Erythroblast (primary cell): ENCODE results near the gene SLC29A3.

Experiments
- DNase-seq, 2 experiments: peaks; one replicate each; lab custom pipeline; 2025; lab: John Stamatoyannopoulos, UW
- GATA1 ChIP-seq: IDR thresholded peaks from 2 replicates; pipeline ENCODE4 v1.6.1; 2011; ENCODE audit warnings: low read depth, mild to moderate bottlenecking, control low read depth, low read length, moderate library complexity
- POLR2A ChIP-seq: IDR thresholded peaks from 2 replicates; pipeline ENCODE4 v1.6.1; 2011; ENCODE audit warnings: mild to moderate bottlenecking, low read length

Gene SLC29A3

GRCh38 chr10:71300555-71301370, 18.3 kb upstream of the SLC29A3 start:
- TF ChIP-seq POLR2A: no peak
- TF ChIP-seq GATA1: no peak
- DNase-seq: no peak

DNA sequence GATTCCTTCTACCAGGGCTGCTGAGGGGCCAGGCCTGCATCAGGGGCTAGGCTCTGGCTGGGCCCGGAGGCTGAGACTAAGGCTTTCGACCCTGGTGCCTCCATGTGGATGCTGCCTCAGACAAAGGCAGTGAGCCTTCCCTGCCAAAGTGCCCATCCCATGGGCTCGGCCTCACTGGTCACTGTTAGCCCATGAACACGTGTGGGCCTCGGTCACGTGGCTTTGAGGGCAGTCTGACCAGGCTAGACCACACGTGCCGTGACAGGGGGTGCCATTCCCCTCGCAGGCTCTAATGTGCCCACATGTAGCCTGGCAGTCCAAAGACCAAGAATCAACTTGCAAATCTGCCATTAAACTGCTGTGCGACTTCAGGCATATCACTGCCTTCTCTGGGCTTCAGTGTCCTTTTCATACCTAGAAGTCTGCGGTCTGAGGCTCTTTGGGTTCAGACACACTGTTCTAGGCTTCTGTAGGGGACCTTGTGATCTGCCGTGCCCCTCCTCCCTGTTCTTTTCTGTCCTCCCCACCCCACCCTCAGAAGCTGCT, 17.6 kb upstream of the SLC29A3 start:
- TF ChIP-seq POLR2A (no peak), GATA1 (no peak)
- no peak for DNase-seq

DNA sequence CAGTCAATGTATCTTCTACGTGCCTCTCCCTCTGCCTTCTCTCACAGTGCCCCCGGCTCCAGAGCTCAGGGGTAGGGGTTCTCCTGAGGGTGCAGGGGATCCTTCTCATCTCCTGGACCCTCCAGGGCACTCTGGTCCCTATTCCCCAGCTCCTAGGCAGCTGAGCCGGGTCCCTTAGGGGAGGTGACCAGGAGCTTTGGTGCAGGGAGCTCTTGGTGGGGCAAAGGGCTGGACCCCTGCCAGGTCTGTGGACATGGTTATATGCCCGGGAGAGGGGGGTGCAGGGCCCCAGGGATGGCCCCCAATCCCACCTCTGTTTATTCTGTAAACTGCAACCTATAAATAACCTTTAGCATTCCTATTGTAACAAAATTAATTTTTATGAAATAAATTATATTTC, 16.6 kb upstream of the SLC29A3 start:
- DNase-seq: no peak
- TF ChIP-seq GATA1 (no peak), POLR2A (no peak)

DNA sequence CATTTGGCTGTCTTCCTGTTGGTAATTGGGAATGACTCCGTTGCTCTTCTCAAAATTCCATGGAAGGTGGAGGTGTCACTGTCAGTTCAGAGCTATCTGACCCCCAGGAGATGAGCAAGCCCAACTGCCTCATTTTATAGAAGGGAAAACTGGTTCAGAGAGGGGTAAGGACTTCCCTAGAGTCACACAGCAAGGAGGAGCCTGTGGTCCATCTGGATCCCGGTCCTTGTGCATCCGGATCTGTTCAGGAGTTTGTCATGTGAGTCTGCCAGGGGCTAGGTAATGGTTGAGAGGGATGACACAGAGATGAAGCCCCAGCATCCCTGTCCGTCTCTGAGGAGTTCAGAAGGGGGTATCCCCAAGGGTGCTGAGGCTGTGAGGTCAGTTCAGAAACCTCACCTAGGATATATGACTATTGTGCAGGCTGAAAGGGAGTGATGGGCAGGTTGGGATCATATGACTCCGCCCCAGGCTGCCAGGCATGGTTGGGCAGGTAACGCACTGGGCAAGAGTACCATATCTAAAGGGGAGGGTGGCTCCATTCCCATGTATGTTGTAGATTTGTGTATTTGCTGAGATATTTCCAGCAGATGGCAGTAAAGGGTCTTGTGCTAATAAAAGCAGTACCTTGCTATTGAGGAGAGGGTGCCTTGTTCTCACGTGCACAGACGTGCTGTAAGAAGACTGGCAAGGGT, 16.0 kb upstream of the SLC29A3 start:
- DNase-seq: peak; percentile 55 to 68
- TF ChIP-seq POLR2A (no peak), GATA1 (no peak)

- TF ChIP-seq GATA1 (no peak), POLR2A (no peak)
- DNase-seq: no peak
These were observed 15.5 kb upstream of the SLC29A3 start for GRCh38 chr10:71303569-71303907.

GRCh38 chr10:71304914-71305313, 14.1 kb upstream of the SLC29A3 start:
- no peak for DNase-seq
- TF ChIP-seq GATA1 (no peak), POLR2A (no peak)

DNA sequence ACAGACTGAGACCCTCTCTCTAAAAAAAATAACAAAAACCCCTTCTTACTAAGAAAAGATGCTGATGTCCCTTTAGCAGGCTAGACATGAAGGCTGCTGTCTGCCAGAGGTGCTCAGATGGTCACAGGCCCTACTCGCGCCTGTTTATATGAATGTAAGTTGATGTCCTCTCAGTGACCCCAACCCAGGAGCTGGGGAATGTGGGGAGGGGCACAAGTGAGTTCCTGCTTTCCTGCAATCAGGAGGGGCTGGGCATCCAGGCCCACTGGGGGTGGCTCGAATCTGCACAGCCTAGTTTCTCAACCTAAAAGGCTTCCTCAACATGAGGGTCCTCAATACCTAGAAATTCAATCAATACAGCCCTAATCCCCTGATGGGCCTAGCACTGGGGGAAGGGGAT, 12.1 kb upstream of the SLC29A3 start:
- TF ChIP-seq POLR2A: no peak
- TF ChIP-seq GATA1: no peak
- DNase-seq: no peak

GRCh38 chr10:71307469-71308085, 11.5 kb upstream of the SLC29A3 start:
- TF ChIP-seq GATA1: no peak
- no peak for TF ChIP-seq POLR2A
- no peak for DNase-seq

- no peak for DNase-seq
- no peak for TF ChIP-seq GATA1
- TF ChIP-seq POLR2A: no peak
These were observed 10.8 kb upstream of the SLC29A3 start for GRCh38 chr10:71308244-71308643.

GRCh38 chr10:71308985-71309384, 10.1 kb upstream of the SLC29A3 start:
- TF ChIP-seq GATA1: no peak
- no peak for TF ChIP-seq POLR2A
- DNase-seq: no peak

DNA sequence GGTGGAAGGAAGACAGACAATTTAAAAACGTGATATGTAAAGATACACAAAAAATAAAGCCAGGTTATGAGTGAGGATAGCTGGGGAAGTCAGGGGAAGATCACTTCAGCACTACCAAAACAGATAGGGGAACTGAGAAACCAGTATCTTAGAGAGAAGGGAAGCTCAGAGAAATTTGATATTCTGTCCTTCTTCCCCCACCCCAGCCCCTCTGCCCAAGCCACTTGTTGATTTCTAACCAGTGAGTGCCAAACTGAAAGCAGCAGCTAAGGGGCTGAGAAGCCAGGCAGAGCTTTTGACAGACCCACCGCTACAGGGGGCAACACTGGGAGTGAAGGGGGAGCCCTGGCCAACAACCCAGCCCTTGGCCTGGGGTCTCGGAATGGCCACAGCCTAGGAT, 9.1 kb upstream of the SLC29A3 start:
- TF ChIP-seq GATA1 (no peak), POLR2A (no peak)
- no peak for DNase-seq

DNA sequence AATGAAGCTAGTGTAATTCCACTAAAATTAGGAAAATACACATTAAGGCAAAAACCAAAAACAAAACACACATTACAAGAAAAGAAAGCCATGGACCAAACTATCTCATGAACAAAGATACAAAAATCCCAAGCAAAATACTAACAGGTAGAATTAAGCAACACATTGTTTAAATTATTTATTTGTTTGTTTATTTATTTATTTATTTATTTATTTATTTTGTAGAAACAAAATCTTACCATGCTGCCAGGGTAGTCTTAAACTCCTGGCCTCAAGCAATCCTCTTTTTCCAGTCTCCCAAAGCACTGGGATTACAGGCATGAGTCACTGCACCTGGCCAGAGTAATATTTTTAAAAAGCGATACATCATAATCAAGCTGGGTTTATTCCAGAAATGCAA, 6.8 kb upstream of the SLC29A3 start:
- TF ChIP-seq GATA1: no peak
- no peak for TF ChIP-seq POLR2A
- no peak for DNase-seq

DNA sequence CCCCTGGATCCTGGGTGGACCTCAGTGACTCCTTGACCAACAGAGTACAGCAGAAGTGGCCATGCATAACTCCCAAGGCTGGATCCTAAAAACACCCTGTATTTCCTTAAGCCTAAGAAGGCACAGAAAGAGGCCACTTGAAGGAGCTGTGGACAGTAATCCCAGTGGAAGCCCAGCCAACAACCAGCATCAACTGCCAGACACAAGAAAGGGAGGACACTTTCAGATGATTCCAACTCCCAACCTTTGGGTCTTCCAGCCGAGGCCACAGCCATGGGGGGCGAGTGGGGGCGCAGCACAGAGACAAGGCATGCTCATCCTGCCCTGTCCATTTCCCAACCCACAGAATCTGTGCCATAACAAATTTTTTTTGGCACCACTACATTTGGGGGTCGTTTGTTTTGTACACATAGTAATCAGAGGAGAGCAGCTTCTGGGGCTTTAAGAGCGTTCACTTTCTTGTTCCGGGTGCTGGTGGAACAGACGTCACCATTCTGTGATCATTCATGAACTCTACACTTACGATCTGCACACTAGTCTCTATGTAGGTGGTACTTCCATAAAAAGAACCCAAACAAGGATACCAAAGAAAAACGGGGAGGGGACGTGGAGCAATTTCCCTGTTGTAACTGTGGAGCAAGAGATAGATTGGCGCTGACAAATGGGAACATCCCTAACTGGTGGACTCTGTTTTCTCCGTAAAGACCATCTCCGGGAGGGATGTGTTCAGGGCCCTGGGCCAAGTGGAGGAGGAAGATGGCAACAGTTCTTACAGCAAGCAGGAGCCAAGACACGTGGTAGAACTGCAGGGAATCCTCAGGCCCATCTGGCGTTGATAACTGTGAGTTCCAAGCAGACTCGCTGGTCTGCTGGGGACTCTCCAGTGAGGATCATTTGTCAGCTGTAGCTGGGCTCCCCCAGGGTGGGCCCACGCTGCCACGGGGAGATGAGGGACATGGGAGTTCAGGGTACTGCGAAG, 6.0 kb upstream of the SLC29A3 start:
- DNase-seq: no peak
- TF ChIP-seq POLR2A (no peak), GATA1 (no peak)
